SH-SY5Y (cell line): ENCODE results near the gene CHRND.

Experiments used
- GATA2 ChIP-seq: IDR thresholded peaks from 2 replicates; pipeline ENCODE4 v1.6.1; 2011; ENCODE audit warnings: mild to moderate bottlenecking, low read depth, low read length
- GATA3 ChIP-seq: IDR thresholded peaks from 2 replicates; pipeline ENCODE4 v1.6.1; 2011; ENCODE audit warnings: low read depth, mild to moderate bottlenecking, low read length, moderate library complexity

CHRND gene

GRCh38 chr2:232484628-232485347 is 41.2 kb upstream of the CHRND start:
- no peak for TF ChIP-seq GATA2
- no peak for TF ChIP-seq GATA3

- TF ChIP-seq GATA3 (no peak), GATA2 (no peak)
Measured at GRCh38 chr2:232485348-232485756, 40.6 kb upstream of the CHRND start.

GRCh38 chr2:232485757-232486557 is 40.0 kb upstream of the CHRND start:
- no peak for TF ChIP-seq GATA3
- TF ChIP-seq GATA2, result no peak

- TF ChIP-seq GATA2, result no peak
- TF ChIP-seq GATA3, result no peak
Measured at GRCh38 chr2:232486558-232487384, 39.2 kb upstream of the CHRND start.

- TF ChIP-seq GATA3 (no peak), GATA2 (no peak)
Measured at GRCh38 chr2:232487385-232488096, 38.4 kb upstream of the CHRND start, which contains the start of gene ECEL1. Gene ECEL1, minus strand, starts transcription at chr2:232487834. Its CDS starts 1,181 bp downstream, at chr2:232486653.

- TF ChIP-seq GATA3, result no peak
- TF ChIP-seq GATA2, result no peak
Measured at GRCh38 chr2:232488097-232488711, 37.8 kb upstream of the CHRND start.

- TF ChIP-seq GATA3, result no peak
- no peak for TF ChIP-seq GATA2
Measured at GRCh38 chr2:232488721-232489300, 37.1 kb upstream of the CHRND start.

- TF ChIP-seq GATA3 (no peak), GATA2 (no peak)
Measured at GRCh38 chr2:232489516-232490220, 36.3 kb upstream of the CHRND start.

GRCh38 chr2:232490221-232491138 is 35.5 kb upstream of the CHRND start:
- TF ChIP-seq GATA2, result no peak

GRCh38 chr2:232491139-232491780 is 34.7 kb upstream of the CHRND start:
- no peak for TF ChIP-seq GATA3
- no peak for TF ChIP-seq GATA2

GRCh38 chr2:232492236-232492848 is 33.6 kb upstream of the CHRND start:
- TF ChIP-seq GATA2, result no peak
- TF ChIP-seq GATA3, result no peak
